ENCODE measurements around the gene PHACTR1.

DNA sequence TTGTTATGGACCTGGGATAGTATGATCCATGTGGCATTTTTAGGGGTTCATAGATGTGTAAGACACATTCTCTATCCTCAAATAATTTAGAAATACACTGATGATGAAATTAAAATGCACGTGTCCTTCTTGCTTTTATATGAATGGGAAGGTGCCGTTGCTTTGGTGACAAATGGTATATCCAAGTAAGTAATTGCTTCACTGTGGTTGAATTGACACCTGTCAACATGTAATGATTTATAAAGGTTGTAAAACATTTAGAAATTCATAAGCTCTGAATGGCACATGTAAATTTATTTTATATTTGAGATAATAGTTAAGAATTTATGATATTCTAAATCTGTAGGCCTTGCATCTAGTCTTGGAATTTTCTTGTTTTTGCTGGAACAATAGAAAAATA, 227.0 kb downstream of the PHACTR1 start:
- TF ChIP-seq, protein P1, sequence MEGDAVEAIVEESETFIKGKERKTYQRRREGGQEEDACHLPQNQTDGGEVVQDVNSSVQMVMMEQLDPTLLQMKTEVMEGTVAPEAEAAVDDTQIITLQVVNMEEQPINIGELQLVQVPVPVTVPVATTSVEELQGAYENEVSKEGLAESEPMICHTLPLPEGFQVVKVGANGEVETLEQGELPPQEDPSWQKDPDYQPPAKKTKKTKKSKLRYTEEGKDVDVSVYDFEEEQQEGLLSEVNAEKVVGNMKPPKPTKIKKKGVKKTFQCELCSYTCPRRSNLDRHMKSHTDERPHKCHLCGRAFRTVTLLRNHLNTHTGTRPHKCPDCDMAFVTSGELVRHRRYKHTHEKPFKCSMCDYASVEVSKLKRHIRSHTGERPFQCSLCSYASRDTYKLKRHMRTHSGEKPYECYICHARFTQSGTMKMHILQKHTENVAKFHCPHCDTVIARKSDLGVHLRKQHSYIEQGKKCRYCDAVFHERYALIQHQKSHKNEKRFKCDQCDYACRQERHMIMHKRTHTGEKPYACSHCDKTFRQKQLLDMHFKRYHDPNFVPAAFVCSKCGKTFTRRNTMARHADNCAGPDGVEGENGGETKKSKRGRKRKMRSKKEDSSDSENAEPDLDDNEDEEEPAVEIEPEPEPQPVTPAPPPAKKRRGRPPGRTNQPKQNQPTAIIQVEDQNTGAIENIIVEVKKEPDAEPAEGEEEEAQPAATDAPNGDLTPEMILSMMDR (conservative IDR thresholded peaks at IDR 0.05 in 1 of 2, IDR thresholded peaks at IDR 0.05 in 1 of 2; ENCODE audit: low read depth in 1 of 2, low read length in 2 of 2) = no peak
- TF ChIP-seq EZH2 (IDR thresholded peaks at IDR 0.05; ENCODE audit: low read length, missing control alignments) = no peak

All from fibroblast of lung (primary cell).